ENCODE data around the gene NFATC2.
A peak's percentile ranks its signal among the peaks of the same experiment; 100 is the strongest.

NFATC2 gene

DNA sequence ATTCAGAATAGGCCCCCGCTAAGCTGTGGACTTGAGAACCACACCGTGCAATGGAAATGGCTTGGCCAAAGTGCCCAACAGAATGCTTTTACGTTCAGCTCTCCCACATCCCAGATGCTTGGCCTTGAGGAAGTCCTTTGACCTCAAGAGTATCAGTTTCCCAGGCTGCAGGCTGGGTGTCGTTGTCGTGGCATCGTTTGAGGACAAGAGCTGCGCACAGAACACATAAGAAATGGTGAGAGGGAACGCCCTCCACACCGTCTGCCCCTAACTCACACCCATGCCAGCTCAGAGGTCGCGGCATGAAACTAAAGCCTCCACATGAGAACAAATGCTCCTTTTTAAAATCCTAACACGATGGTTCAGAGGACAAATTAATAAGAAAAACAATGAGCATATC is 37.0 kb downstream of the NFATC2 start:
- no peak for DNase-seq
- intact Hi-C loops (cut with DNase I) = no loop called here

DNA sequence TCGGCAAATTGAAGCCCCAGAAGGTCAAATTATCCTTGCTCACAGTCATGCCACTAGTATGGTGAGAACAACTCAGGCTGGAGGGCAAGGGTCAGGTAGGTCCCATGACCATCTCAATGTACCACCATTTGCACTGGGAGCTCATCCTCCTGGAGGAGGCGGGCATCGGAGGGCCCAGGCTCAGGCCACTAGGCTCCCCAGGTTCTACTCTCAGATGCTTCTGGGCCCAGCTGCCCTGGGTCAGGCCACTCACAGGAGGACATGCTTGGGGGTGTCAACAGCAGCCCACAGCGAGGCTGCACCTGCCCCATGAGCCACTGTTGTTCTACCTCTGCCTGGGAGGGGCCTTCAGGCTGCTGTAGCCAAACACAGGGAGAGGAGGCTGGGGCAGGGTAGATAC is 39.1 kb downstream of the NFATC2 start:
- intact Hi-C loops (cut with DNase I) = no loop called here
- no peak for DNase-seq

DNA sequence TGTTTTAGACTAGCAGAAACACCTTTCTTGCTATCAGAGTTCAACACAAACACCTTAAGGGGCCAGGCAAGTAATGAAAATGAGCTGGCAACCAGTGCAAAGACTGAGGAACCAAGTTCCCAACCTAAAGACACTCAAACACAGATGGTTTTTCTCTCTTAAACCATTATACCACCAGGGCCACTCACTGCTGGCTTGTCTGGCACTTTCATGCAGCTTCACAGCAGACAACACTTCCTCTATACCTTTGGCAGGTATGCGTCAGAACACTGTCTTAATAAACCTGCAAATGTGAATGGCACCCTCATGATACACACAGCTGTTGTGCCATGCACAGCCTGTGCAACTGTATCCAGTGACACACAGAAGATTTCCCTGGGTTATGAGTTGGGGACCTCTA is 41.6 kb downstream of the NFATC2 start:
- intact Hi-C loops (cut with DNase I) = no loop called here

DNA sequence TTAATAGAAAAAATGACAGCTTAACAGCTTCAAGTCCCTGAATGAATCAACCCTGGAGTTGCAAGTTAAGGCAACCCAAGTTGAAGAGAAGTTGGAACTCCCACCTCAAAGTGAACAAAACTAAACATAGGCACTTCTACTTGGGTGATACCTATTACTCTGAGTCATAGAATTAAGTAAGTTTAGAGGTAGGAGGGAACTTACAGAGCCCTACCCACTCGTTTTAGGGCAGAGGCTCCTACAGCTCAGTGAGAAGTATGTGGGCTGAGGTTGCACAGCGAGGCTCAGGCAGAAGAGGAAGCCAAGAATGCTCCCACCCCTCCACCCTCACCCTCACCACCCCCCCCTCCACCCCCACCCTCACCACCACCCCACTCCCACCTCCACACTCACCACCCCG is 42.2 kb downstream of the NFATC2 start:
- intact Hi-C loops (cut with DNase I) = no loop called here
- peak in 19 of 42 donors; percentile 20 to 84 (median 47) for DNase-seq

More for the DNA sequence above, 41.6 kb downstream of the NFATC2 start:
- DNase-seq = peak in 1 of 42 donors; percentile 25

DNA sequence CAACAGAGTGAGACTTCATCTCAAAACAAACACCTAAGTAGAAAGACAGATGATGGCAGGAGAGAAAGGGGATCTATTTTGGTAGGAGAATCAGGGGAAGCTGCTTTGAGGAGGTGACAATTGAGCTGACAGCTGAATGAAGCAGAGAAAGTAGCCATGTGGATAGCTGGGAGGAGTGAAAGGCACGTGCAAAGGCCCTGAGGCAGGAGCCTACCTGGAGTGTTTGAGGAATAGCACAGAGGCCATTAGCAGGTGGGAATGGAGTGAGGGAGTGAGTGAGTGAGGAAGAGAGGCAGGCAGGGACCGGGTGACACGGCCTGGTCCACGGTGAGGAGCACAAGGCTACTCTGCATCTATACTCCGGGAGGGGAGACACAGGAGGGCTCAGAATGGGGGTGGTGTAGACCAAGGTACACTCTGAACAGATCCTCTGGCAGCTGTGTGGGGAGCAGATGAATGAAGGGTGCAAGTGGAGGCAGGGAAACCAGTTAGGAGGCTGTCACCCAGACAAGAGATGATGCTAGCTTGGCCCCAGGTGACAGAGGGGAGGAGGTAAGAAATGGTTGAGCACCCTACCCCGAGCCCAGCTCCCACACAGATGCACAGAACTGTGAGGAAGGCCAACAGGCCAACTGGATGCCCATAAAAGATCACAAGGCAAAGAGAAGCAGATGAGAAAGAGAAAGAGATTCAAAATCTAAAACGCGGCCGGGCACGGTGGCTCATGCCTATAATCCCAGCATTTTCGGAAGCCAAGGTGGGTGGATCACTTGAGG is 43.6 kb downstream of the NFATC2 start:
- intact Hi-C loops (cut with DNase I) = no loop called here

DNA sequence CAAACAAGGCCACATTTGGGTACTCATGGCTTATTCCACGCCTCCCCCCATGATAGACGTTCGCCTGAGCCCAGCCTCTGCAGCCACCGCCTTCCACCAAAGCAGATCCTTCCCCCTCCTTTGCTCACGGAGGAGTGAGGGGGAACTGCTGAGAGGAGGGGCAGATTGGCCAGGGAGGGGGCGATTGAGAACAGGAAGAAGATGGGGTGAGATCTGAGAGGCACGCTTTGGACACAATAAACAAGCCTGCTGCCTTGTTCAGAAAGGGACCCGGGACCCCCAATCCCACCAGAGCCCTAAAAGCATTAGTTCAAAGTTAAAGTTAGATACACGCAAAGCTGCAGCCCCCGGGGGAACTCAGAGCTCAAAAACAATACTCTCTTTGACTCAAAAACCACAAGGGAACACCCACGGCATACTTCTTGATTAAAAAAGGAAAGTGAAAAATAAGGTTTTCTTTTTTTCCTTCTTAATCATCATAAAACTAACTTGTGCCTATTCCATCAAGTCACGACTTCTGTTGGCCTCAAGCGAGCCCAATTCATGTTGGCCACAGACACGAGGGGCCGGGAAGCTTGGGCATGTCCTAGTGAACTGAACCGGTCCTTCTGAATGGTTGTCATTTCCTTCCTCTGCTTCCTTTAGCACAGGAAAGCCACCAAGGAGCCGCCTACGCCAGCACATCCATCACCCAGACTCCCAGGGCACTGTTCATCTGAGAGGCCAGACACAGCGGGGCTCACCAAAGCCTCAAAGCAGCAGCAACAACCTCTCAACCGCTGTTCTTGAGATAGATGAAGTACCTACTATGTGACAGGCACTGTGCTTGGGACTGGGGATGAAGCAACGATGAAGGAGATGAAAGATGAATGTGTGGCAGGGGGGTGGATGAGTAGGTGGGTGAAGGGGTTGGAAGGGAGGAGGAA is 44.7 kb downstream of the NFATC2 start:
- peak in 26 of 42 donors; percentile 16 to 69 (median 41) for DNase-seq
- intact Hi-C loops (cut with DNase I) = no loop called here

More for the DNA sequence above, 43.6 kb downstream of the NFATC2 start:
- DNase-seq = peak in 1 of 42 donors; percentile 23

DNA sequence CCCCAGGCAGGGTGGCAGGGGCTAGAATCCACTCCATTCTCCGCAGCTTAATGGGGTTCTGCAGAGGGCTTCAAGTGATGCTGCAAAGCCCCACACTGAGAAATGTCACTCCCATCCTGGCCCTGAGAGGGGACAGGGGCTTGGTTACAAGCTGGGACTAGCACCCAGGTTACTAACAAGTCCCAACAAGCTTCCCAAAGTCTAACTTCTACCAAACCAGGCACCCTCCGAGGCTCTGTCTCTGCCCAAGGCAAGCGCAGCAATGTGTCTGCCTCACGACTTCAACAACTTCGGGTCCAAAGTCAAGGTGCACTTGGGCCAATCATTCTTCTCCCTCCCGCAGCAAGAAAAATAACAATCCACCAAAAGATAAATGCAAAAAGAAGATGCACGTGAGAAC is 45.6 kb downstream of the NFATC2 start:
- intact Hi-C loops (cut with DNase I) = no loop called here
- peak in 2 of 42 donors; percentile 27 to 32 for DNase-seq

DNA sequence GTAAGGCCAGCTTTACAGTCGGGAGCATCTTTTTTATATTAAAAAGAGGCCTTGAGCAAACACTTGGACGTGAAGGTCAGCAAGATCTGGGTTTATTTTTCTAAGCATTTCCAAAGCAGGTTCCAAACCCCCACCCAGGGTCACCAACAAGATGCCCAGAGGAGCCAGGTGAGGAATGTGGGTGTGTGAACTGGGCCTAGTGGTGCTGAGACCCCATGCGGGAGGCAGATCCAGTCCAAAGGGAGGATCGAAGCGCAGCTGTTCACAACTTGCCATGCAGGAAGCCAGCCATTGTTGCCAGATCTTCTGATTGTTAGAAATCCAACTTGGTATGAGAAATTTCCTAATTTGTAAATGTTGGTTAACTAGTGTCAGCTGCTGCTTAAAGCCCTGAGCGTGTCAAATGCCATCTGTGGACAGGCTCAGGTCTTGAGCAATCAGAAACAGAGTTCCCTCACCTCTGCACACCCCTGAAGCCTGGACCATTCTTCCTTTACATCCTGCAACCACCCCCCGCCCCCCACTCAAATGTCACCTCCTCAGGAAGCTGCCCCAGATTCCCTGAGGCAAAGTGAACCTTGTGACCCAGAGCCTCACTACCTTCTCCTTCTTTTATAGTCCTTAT is 46.5 kb downstream of the NFATC2 start:
- DNase-seq = peak in 1 of 42 donors; percentile 9
- intact Hi-C loops (cut with DNase I) = no loop called here

DNA sequence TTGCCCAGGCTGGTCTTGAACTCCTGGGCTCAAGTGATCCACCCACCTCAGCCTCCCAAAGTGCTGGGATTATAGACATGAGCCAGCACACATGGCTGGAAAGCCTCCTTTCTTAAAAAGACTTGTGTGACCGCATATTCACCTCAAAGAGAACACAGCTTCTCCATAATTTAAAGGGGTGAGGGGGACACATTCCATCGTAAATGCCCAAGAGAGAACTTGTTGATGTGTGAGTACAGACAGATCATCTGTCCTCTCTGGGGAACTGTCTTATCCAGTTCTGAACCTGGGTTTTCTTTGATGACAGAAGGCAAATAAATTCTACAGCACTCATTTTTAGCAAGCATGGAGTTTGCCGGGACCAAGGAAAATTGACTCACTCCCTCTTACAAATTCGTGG is 47.2 kb downstream of the NFATC2 start:
- intact Hi-C loops (cut with DNase I) = no loop called here
- DNase-seq = no peak

DNA sequence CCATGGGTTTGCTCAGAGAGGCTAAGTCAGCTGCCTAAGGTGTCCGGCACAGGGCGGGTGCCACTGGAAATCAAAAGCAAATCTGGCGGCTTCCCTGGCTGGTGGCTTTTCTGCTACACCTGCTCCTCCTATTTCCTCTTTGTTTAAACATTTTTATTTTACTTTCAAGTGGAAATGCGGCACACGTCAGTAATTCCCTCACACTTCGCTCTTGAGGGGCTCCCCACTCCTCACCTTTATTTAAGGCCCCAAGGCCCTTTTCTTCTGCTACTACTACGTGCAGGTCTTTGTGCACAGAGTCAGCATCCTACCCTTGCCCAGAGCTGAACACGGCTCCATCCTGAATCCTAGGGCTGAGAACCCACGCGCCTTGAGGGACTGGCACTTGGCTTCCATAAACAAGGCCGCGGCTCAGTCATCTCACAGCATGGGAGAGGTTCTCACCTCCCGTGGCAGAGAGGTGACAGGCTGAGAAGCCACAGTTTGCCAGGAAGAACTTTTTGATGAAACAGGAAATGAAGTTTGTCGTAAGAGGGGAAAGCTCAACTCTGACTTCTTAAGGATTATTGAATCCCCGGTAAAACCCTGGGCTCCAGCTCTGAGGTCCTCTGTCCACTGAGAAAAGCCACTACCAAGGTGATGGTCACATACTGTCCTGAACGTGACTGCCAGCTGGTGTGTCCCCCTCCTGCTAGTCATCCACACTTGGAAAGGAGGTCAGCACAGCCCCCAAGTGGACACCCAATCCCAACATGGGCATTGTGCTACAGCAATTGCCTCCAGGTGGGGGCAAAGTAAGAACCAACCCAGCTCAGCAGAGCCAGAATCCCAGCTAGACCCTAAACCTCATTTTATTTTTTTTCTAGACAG is 48.0 kb downstream of the NFATC2 start:
- intact Hi-C loops (cut with DNase I) = no loop called here
- peak in 1 of 42 donors; percentile 35 for DNase-seq

DNA sequence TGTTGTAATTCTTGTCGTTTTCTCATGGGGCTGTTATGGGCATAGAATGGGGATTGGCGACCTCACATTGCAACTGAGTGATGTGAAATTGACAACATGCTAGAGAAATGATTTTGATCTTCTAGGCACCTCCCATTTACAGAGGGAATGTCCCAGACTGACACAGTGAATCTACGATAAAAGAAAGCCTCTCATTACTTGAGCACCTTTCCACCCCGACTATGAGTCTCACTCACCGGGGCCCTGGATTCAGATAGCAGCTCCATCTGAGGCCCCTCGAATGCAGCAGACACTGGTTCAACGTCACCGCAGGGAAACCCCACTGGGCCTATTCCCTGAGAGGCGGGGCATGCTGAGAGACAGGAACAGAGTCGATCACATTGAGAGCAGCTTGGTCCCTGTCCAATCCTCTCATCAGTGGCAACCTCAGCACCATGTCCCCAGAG is 49.1 kb downstream of the NFATC2 start:
- intact Hi-C loops (cut with DNase I) = no loop called here
- peak in 1 of 42 donors; percentile 21 for DNase-seq

DNA sequence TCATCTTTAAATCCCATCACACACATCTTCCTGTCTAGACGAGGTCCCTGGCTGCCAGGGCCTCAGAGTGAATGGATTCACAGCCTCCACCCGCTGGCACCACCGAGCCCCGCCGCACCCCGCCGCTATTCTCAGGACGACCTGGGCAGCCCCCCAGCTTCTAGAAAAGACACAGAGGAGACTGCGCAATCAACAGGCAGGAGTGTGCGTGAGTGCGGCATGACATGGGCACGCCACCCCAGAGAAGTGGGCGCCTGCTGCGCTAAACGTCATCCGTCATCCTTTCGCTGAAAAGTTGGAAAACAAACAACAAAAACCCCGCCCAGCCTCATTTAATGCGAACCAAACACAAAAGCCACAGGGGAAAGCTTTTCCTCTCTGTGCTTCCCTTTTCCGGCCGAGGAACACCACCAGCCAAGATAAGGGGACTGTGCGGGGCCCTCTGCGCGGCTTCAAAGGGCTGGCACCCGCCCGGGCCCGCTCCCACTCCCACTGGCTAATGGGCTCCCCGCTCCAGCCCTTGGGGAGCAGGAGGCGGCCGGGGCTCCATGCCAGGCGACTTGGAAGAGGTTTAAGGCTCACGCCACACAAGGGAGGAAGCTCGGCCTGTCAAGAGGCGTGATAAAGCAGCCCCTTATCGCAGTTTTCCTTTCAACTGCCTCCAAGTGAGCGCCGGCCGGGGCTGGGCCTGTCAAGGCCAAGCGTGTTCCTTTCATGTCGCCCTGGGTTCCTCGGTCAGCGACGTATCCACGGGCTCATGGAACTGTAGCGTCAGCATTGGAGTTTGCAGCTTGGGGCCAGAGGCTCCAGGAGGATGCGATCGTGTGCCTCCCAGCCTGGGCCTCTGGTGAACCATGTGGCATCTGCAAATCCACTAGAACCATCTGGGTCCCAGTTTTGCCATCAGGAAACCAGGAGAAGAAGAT is 50.1 kb downstream of the NFATC2 start:
- peak in 2 of 42 donors; percentile 2 to 37 for DNase-seq
- intact Hi-C loops (cut with DNase I) = no loop called here

DNA sequence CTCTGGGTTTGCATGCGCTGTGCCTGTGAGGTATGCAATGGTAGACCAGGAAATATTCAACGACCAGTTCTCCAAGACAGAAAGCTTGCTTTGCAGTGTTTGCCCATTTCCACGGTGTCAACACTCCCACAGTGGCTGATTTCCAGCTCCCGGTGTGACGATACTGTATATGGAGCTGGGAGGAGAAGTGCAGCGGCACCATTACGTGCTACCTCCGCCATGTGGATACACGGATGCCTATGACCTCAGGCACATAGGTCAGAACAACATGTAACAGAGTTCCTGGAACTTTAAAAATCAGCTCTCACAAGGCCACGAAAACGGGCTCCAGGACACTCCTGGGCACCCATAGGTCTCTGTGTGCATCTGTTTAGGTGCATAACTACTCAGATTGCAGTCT is 51.1 kb downstream of the NFATC2 start:
- DNase-seq = peak in 1 of 42 donors; percentile 20
- intact Hi-C loops (cut with DNase I) = no loop called here

DNA sequence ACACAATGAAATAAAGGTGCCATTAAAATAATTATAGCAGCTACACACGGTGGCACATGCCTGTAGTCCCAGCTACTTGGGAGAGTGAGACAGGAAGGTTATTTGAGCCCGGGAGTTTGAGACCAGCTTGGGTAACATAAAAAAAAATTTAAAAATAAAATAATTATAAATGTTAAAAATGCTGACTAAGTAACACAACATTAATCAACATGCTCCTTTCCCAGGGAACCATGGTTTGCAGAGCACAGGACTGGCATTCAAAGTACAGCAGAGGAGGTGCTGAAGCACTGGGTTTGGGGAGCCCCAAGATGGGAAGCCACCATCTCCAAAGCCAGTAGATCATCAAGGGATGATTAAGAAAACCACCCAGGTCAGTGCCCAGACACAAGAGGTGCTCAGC is 51.9 kb downstream of the NFATC2 start:
- peak in 2 of 42 donors; percentile 8 to 21 for DNase-seq
- intact Hi-C loops (cut with DNase I) = no loop called here

DNA sequence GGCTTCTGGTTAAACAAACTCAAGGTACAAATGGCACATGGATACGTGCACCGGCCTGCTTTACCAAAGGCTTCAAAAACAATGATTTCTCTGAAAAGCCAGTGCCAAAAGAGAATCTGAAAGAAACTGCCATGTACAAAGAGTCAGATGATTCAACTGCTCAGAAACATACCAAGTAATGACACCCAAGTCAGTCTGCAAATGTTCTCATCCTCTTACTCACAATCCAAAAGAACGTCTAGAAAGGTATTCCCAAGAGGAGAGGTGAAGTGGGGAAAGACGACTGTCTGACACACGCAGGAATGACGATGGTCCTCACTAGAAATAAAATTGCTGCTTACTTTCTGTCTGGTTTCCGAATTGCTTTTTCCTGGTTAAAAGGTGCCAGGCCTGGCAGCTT is 52.9 kb downstream of the NFATC2 start:
- intact Hi-C loops (cut with DNase I) = no loop called here
- DNase-seq = no peak

DNA sequence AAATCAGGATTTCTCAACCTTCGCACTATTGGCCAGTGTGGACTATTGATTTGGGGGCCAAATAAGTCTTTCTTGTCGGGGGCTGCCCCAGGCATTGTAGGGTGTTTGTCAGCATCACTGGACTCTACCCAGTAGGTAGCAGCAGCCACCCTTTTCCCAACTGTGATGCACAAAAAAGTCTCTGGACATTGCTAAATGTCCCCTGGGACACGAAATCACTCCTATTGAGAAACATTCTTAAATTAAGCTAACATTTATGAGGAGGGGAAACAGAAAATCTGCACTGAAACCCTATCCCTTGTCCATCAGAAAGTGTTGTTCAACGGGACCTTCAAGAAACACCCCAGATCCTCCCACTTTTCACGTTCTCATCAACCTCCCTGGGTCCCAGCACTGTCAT is 54.2 kb downstream of the NFATC2 start:
- intact Hi-C loops (cut with DNase I) = no loop called here

DNA sequence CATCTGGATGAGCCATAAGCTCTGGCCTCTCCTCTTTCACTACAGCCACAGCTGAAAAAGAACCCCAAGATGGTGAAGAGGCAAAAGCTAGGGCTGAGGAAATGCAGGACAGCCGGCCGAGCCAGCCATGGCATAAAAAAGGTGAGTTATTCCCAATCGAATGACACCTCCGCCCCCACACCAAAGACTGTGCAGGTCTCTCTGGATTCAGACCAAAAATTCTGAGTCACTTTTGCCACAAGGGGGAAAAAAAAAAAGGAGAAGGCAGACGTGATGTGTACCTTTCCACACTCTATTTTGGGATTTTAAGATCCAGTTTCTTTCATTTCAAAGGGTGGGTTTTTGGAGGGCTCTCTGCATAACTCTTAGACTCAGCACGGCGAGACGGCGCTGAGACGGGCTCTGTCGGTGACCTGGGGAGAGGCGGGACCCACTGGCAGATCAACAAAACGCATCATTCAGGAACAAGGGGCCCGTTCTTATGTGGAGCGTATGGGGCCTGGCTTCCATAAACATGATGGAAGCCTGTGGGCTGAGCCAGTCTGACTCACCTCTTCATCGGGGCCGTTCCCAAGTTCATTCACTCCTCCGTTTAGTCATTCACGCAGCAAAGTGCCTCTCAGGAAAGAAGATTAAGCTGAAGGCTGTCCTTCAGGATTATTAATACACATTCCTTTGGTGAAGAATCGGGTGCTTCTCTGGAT is 54.8 kb downstream of the NFATC2 start:
- intact Hi-C loops (cut with DNase I) = no loop called here
- peak in 25 of 42 donors; percentile 29 to 83 (median 56) for DNase-seq

More for the DNA sequence above, 54.2 kb downstream of the NFATC2 start:
- DNase-seq = no peak
